ENCODE results near the gene TCEAL2.
"Not testable (repeated sequence)": the region's sequence is repeated elsewhere in the genome, so short reads cannot be mapped to it uniquely, and the experiment has no call there.

The TCEAL2 gene

DNA sequence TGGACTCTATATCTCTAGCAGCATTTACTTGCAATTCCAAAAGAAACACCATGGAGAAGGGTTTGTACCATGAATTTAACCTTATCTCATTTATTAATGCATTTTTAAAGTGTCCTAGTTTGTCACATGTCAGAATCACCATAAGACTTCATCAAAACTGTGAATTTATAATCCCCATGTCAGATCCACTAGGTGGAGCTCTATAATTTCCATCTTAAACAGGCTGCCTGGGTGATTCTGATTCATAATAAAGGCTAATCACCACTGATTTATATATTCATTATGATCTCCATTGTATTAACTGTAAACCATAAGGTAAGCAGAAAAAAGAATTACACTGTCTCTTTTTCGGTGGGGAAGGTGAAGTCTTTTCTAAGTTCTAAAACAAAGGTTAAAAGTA lies 4.0 kb downstream of the TCEAL2 start:
- Histone ChIP-seq H3K27me3 (ENCODE audit: insufficient read depth, low read length, poor library complexity) (no peaks in the 10 kb centered on the region), H3K4me1 (ENCODE audit: insufficient read depth, low read length) (no peaks in the 10 kb centered on the region), H3K4me3 (ENCODE audit: low read depth in 1 of 2, low read length in 2 of 2) (no peak overlapping the region), H3K9ac (ENCODE audit: low read depth, low read length) (no peak overlapping the region), H4K20me1 (ENCODE audit: insufficient read depth, low read length) (no peaks in the 10 kb centered on the region), H2AFZ (ENCODE audit: low read depth, low read length) (no peak overlapping the region), H3K9me3 (ENCODE audit: insufficient read depth, low read length, severe bottlenecking) (no peaks in the 10 kb centered on the region), H3K4me2 (ENCODE audit: insufficient read depth, low read length) (no peak overlapping the region), H3K79me2 (ENCODE audit: insufficient read depth, low read length) (no peaks in the 10 kb centered on the region), H3K27ac (ENCODE audit: low read length) (no peak overlapping the region), H3K36me3 (ENCODE audit: insufficient read depth, low read length) (no peaks in the 10 kb centered on the region)
- DNase-seq, result no peak
- no peak for ATAC-seq (ENCODE audit: insufficient read depth, low read depth)
- TF ChIP-seq EZH2 (IDR thresholded peaks at IDR 0.05; ENCODE audit: borderline replicate concordance, low read depth, low read length, severe bottlenecking), result no peak
- TF ChIP-seq, protein P1, sequence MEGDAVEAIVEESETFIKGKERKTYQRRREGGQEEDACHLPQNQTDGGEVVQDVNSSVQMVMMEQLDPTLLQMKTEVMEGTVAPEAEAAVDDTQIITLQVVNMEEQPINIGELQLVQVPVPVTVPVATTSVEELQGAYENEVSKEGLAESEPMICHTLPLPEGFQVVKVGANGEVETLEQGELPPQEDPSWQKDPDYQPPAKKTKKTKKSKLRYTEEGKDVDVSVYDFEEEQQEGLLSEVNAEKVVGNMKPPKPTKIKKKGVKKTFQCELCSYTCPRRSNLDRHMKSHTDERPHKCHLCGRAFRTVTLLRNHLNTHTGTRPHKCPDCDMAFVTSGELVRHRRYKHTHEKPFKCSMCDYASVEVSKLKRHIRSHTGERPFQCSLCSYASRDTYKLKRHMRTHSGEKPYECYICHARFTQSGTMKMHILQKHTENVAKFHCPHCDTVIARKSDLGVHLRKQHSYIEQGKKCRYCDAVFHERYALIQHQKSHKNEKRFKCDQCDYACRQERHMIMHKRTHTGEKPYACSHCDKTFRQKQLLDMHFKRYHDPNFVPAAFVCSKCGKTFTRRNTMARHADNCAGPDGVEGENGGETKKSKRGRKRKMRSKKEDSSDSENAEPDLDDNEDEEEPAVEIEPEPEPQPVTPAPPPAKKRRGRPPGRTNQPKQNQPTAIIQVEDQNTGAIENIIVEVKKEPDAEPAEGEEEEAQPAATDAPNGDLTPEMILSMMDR (IDR thresholded peaks at IDR 0.05; ENCODE audit: borderline replicate concordance, extremely low read depth, low read length, poor library complexity, severe bottlenecking), result peak; percentile 35

DNA sequence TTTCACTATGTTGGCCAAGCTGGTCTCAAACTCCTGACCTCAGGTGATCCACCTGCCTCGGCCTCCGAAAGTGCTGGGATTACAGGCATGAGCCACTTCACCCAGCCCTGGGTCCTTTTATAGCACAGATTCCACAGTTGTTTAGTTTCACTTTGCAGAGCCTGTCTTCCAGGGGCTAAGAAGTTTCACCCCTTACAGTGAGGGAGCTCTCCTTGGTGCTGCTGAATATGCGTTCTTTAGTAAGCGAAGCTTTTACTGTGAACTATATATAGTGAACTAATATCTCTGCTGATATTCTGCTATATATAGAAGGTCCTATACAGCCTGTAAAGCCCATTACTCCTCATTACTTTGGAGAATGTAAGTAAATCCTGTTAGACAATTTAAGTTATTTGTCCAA lies 12.6 kb downstream of the TCEAL2 start:
- no peak overlapping the region for H3K27ac ChIP-seq (ENCODE audit: low read length)
- no peaks in the 10 kb centered on the region for H3K9me3 ChIP-seq (ENCODE audit: insufficient read depth, low read length, severe bottlenecking)
- no peak overlapping the region for H3K4me2 ChIP-seq (ENCODE audit: insufficient read depth, low read length)
- no peaks in the 10 kb centered on the region for H4K20me1 ChIP-seq (ENCODE audit: insufficient read depth, low read length)
- no peak overlapping the region for H2AFZ ChIP-seq (ENCODE audit: low read depth, low read length)
- H3K4me1 ChIP-seq (ENCODE audit: insufficient read depth, low read length), result no peaks in the 10 kb centered on the region
- TF ChIP-seq EZH2 (IDR thresholded peaks at IDR 0.05; ENCODE audit: borderline replicate concordance, low read depth, low read length, severe bottlenecking), result no peak
- TF ChIP-seq, protein P1 (IDR thresholded peaks at IDR 0.05; ENCODE audit: borderline replicate concordance, extremely low read depth, low read length, poor library complexity, severe bottlenecking), result no peak
- H3K36me3 ChIP-seq (ENCODE audit: insufficient read depth, low read length), result no peaks in the 10 kb centered on the region
- ATAC-seq (ENCODE audit: insufficient read depth, low read depth), result no peak
- H3K79me2 ChIP-seq (ENCODE audit: insufficient read depth, low read length), result no peaks in the 10 kb centered on the region
- H3K9ac ChIP-seq (ENCODE audit: low read depth, low read length), result no peak overlapping the region
- no peak overlapping the region for H3K4me3 ChIP-seq (ENCODE audit: low read depth in 1 of 2, low read length in 2 of 2)
- no peaks in the 10 kb centered on the region for H3K27me3 ChIP-seq (ENCODE audit: insufficient read depth, low read length, poor library complexity)
- no peak for DNase-seq

DNA sequence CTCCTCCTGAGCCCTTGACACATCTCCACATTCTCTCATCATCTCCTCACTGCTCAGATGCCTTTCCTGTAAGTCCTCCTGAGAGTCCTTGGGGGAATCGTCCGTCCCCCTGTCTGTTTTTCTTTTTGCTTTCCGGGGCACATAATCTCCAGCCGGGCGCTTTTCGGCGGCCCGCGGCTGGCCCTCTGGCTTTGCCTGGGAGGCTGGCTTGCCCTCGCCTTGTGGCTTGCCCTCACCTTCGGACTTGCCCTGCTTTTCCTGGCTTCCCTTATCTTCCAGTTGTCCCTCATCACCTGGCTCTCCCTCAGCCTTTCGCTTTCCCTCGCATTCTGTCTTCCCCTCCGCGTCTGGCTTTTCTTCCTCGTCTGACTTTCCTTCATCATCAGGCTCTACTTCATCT lies 15.4 kb downstream of the TCEAL2 start:
- H3K27me3 ChIP-seq (ENCODE audit: insufficient read depth, low read length, poor library complexity), result not testable (repeated sequence)

DNA sequence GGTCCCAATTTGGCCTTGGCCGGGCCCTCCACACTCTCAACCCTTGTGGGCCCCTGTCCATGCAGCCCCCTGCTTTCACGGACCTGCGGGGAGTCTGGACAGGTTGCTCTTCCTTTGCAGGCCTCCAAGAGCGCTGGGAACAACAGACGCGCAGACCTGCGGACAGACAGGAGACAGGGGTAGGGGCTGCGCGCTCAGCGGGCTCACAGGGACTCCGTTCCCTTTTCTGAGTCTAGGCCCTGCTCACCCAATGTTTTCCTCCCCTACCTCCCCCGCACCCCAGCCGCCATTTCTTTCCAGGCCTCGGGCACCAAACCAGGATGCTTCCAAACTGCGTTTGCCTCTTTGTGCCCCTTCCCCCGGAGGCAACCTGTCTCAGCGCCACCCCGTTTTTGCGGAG lies 16.2 kb downstream of the TCEAL2 start:
- H4K20me1 ChIP-seq (ENCODE audit: insufficient read depth, low read length); H3K27ac ChIP-seq (ENCODE audit: low read length); H3K4me1 ChIP-seq (ENCODE audit: insufficient read depth, low read length); H3K36me3 ChIP-seq (ENCODE audit: insufficient read depth, low read length); H3K79me2 ChIP-seq (ENCODE audit: insufficient read depth, low read length); H2AFZ ChIP-seq (ENCODE audit: low read depth, low read length); DNase-seq; H3K9me3 ChIP-seq (ENCODE audit: insufficient read depth, low read length, severe bottlenecking); H3K4me2 ChIP-seq (ENCODE audit: insufficient read depth, low read length); H3K27me3 ChIP-seq (ENCODE audit: insufficient read depth, low read length, poor library complexity); H3K9ac ChIP-seq (ENCODE audit: low read depth, low read length); ATAC-seq (ENCODE audit: insufficient read depth, low read depth); H3K4me3 ChIP-seq (ENCODE audit: low read depth in 1 of 2, low read length in 2 of 2): not testable (repeated sequence)

More for the DNA sequence above, 15.4 kb downstream of the TCEAL2 start:
- H3K4me3 ChIP-seq (ENCODE audit: low read depth in 1 of 2, low read length in 2 of 2); H3K4me2 ChIP-seq (ENCODE audit: insufficient read depth, low read length); H2AFZ ChIP-seq (ENCODE audit: low read depth, low read length); H3K9ac ChIP-seq (ENCODE audit: low read depth, low read length); DNase-seq; H4K20me1 ChIP-seq (ENCODE audit: insufficient read depth, low read length); H3K36me3 ChIP-seq (ENCODE audit: insufficient read depth, low read length); H3K4me1 ChIP-seq (ENCODE audit: insufficient read depth, low read length); H3K27ac ChIP-seq (ENCODE audit: low read length); H3K9me3 ChIP-seq (ENCODE audit: insufficient read depth, low read length, severe bottlenecking); H3K79me2 ChIP-seq (ENCODE audit: insufficient read depth, low read length); ATAC-seq (ENCODE audit: insufficient read depth, low read depth): not testable (repeated sequence)

DNA sequence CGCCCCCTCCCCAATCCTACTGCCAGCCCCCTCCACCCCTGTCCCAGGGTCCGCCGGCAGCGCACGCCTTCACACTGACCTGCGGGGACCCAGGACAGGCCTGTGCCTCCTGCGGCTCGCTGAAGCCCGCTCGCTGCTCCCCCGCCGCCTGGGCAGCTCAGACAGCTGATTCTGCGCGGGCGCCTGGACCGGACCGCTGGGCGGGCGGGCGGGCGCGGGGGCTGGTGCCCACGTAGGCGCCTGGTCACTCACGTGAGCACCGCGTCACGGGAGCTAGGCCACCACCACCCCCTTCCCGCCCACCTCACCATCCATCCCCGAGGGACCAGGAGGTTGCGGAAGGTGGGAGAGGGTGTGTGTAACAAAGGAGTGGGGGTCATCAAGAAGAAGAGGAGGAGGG lies 16.8 kb downstream of the TCEAL2 start, which contains the start of gene TCEAL6:
TSS of gene TCEAL6 (minus strand) at position 208 of the 400 bp plus-strand sequence.
- H3K4me1 ChIP-seq (ENCODE audit: insufficient read depth, low read length); H3K4me2 ChIP-seq (ENCODE audit: insufficient read depth, low read length); H3K36me3 ChIP-seq (ENCODE audit: insufficient read depth, low read length); H3K27ac ChIP-seq (ENCODE audit: low read length); H3K4me3 ChIP-seq (ENCODE audit: low read depth in 1 of 2, low read length in 2 of 2); H2AFZ ChIP-seq (ENCODE audit: low read depth, low read length); ATAC-seq (ENCODE audit: insufficient read depth, low read depth); H3K9ac ChIP-seq (ENCODE audit: low read depth, low read length); H3K27me3 ChIP-seq (ENCODE audit: insufficient read depth, low read length, poor library complexity); H3K79me2 ChIP-seq (ENCODE audit: insufficient read depth, low read length); DNase-seq; H4K20me1 ChIP-seq (ENCODE audit: insufficient read depth, low read length); H3K9me3 ChIP-seq (ENCODE audit: insufficient read depth, low read length, severe bottlenecking): not testable (repeated sequence)

Measured in DND-41 (cell line).